HL-60 (cell line): ENCODE results near the gene PARVA.

Source experiments
- DNase-seq, 2 experiments: peaks; one replicate each; pipeline ENCODE4 v3.0.0-alpha.2; 2010 to 2020; ENCODE audit warnings: low read depth in 1 of 2, low spot score in 1 of 2
- H3K27ac ChIP-seq: fragments of 250-450 bp; sonication (Bioruptor Pico); replicated peaks from 2 replicates; pipeline ENCODE4 v1.5.1; 2020; ENCODE audit warnings: mild to moderate bottlenecking, moderate library complexity
- H3K27me3 ChIP-seq: fragments of 250-450 bp; sonication (Bioruptor Pico); 2 replicates; pipeline ENCODE4 v1.5.1; 2021; ENCODE audit warnings: mild to moderate bottlenecking, moderate library complexity; ENCODE audit not compliant: insufficient read depth, poor library complexity, severe bottlenecking
- H3K4me3 ChIP-seq: replicated peaks from 2 replicates; pipeline ENCODE4 v1.5.1; 2011; ENCODE audit warnings: mild to moderate bottlenecking, control low read depth, low read length; ENCODE audit not compliant: insufficient read depth
- CTCF ChIP-seq: IDR thresholded peaks from one replicate; pipeline ENCODE4 v1.5.1; 2011; ENCODE audit warnings: low read length, control low read depth, inconsistent platforms; ENCODE audit not compliant: insufficient read depth
- GABPA ChIP-seq: IDR thresholded peaks from 2 replicates; pipeline ENCODE4 v1.6.1; 2012; ENCODE audit warnings: low read depth
- POLR2AphosphoS5 ChIP-seq: IDR thresholded peaks from 2 replicates; pipeline ENCODE4 v1.6.1; 2012; ENCODE audit warnings: low read depth
- SPI1 ChIP-seq: IDR thresholded peaks from 2 replicates; pipeline ENCODE4 v1.6.1; 2012; ENCODE audit warnings: low read depth, mild to moderate bottlenecking, borderline replicate concordance
- TF ChIP-seq, protein P1 (sequence below): IDR thresholded peaks from 2 replicates; pipeline ENCODE4 v1.6.1; 2012; ENCODE audit warnings: low read depth; ENCODE audit not compliant: insufficient replicate concordance

Gene PARVA

DNA sequence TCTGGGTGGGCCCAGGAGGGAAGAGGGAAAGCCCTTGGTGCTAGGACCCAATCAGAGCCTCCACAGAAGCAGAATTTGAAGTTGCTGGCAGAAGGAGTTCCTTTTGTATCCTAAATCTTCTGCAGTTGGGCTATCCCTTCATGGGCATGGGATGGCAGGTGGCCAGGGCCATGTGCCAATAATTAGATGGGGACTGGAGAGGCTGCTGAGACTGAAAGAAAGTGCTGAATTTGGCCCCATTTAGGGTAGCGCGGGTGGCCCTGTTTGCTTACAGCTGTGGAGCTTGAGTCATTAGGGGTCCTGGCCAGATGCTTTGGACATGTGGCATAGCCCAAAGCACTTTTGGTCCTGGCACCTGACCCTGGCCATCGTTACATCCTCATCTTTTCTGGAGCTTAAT, 27.1 kb downstream of the PARVA start:
- H3K27ac ChIP-seq, result no peak overlapping the region
- no peak for DNase-seq
- no peak overlapping the region for H3K4me3 ChIP-seq
- H3K27me3 ChIP-seq, result no peaks in the 10 kb centered on the region
- TF ChIP-seq, protein P1, sequence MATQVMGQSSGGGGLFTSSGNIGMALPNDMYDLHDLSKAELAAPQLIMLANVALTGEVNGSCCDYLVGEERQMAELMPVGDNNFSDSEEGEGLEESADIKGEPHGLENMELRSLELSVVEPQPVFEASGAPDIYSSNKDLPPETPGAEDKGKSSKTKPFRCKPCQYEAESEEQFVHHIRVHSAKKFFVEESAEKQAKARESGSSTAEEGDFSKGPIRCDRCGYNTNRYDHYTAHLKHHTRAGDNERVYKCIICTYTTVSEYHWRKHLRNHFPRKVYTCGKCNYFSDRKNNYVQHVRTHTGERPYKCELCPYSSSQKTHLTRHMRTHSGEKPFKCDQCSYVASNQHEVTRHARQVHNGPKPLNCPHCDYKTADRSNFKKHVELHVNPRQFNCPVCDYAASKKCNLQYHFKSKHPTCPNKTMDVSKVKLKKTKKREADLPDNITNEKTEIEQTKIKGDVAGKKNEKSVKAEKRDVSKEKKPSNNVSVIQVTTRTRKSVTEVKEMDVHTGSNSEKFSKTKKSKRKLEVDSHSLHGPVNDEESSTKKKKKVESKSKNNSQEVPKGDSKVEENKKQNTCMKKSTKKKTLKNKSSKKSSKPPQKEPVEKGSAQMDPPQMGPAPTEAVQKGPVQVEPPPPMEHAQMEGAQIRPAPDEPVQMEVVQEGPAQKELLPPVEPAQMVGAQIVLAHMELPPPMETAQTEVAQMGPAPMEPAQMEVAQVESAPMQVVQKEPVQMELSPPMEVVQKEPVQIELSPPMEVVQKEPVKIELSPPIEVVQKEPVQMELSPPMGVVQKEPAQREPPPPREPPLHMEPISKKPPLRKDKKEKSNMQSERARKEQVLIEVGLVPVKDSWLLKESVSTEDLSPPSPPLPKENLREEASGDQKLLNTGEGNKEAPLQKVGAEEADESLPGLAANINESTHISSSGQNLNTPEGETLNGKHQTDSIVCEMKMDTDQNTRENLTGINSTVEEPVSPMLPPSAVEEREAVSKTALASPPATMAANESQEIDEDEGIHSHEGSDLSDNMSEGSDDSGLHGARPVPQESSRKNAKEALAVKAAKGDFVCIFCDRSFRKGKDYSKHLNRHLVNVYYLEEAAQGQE, result no peak
- TF ChIP-seq SPI1, result no peak
- no peak for TF ChIP-seq CTCF
- TF ChIP-seq POLR2AphosphoS5, result no peak
- TF ChIP-seq GABPA, result no peak

DNA sequence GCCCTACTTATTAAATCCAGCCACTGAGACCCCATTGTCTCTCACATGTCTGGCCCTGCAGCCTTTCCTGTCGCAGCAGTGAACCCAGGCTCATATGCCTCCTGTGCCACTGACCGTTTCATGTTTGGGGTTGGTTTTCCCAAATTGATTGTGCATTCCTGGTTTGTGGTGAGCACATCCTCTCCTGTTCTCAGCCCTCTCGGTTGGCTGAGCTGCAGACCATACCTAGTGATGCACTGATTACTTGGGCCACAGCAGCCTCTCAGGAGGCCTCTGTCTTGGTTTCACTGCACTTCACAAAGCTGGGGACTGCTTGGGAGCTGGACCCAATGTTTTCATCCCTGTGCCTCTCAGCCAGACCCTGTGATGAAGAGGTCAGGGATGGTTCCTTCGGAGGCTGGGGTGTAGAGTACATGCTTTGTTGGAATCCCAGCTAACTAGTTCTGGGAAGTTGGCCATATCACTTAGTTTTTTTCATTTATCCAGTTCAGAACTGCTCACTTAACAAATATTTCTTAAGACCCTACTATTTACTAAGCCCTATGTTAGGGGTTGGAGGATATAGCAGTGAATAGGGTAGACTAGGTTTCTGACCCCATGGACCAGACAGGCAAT, 30.9 kb downstream of the PARVA start:
- TF ChIP-seq POLR2AphosphoS5 (no peak), SPI1 (no peak)
- DNase-seq, result no peak
- Histone ChIP-seq H3K27ac (no peak overlapping the region), H3K27me3 (no peaks in the 10 kb centered on the region), H3K4me3 (no peak overlapping the region)

DNA sequence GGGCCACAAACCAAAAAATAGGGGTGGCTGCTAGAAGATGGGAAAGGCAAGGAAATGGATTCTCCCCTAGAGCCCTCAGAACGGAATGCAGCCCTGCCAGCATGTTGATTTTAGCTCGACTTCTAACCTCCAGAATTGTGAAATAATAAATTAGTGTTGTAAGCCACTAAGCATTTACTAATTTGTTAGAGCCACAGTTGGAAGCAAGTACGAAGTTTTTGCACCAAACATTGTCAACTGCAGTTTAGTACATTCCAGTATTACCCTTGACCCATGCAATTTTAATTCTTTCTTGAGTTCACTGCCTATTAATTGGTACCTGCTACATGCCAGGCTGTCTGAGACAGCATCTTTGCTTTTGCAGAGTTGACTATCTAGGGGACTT, 32.2 kb downstream of the PARVA start:
- Histone ChIP-seq H3K27ac (no peak overlapping the region), H3K4me3 (no peak overlapping the region), H3K27me3 (peaks cover 5% of the 10 kb centered on the region)
- DNase-seq, result no peak
- TF ChIP-seq GABPA (no peak), SPI1 (no peak)

- Histone ChIP-seq H3K4me3 (no peak overlapping the region), H3K27ac (no peak overlapping the region), H3K27me3 (peaks cover 5% of the 10 kb centered on the region)
- no peak for DNase-seq
- no peak for TF ChIP-seq SPI1
- no peak for TF ChIP-seq GABPA
- TF ChIP-seq POLR2AphosphoS5, result no peak
- TF ChIP-seq, protein P1, result no peak
- TF ChIP-seq CTCF, result no peak
These were observed 32.8 kb downstream of the PARVA start for GRCh38 chr11:12410006-12410728.

DNA sequence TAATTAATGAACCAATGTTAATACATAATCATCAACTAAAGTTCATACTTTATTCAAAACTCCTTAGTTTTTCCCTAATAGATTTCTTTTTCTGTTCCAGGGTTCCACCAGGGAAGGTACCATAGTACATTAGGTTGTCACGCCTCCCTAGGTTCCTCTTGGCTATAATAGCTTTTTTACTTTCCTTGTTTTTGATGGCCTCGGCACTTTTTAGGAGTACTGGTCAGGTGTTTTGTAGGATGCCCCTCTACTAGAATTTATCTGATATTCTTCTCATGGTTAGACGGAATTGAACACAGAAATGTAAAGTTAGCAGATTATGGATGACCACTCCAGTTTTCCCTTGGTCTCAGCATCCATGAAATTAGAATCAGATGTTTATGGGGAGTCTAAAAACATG, 34.0 kb downstream of the PARVA start:
- peaks cover 5% of the 10 kb centered on the region for H3K27me3 ChIP-seq
- no peak overlapping the region for H3K27ac ChIP-seq
- no peak overlapping the region for H3K4me3 ChIP-seq
- TF ChIP-seq CTCF (no peak), POLR2AphosphoS5 (no peak), GABPA (no peak), SPI1 (no peak)
- TF ChIP-seq, protein P1, result no peak
- DNase-seq, result no peak
